Measurements from ENCODE around the gene CALN1. TPM values are rescaled to one million over a fixed set of nuclear protein-coding genes. Genes with fewer than 3 reads are reported as not detected.
A peak's percentile ranks its signal among the peaks of the same experiment; 100 is the strongest.
"Not testable (repeated sequence)": the region's sequence is repeated elsewhere in the genome, so short reads cannot be mapped to it uniquely, and the experiment has no call there.

Gene CALN1
- total RNA-seq, 1 donor from 2014 or later = 0.24 TPM

- ATAC-seq = no peak
These were observed 441.4 kb downstream of the CALN1 start for GRCh38 chr7:71970725-71971124.

GRCh38 chr7:71962636-71963035, 449.5 kb downstream of the CALN1 start:
- ATAC-seq = no peak

GRCh38 chr7:71961283-71961682, 450.9 kb downstream of the CALN1 start:
- no peak for ATAC-seq

- no peak for ATAC-seq
These were observed 470.0 kb downstream of the CALN1 start for GRCh38 chr7:71942115-71942514.

- no peak for ATAC-seq
These were observed 474.2 kb downstream of the CALN1 start for GRCh38 chr7:71937840-71938371.

GRCh38 chr7:71935674-71936073, 476.5 kb downstream of the CALN1 start:
- no peak for ATAC-seq

GRCh38 chr7:71933426-71933825, 478.7 kb downstream of the CALN1 start:
- ATAC-seq = no peak

- no peak for ATAC-seq
These were observed 486.5 kb downstream of the CALN1 start for GRCh38 chr7:71925663-71926062.

- not testable (repeated sequence) for ATAC-seq
These were observed 497.9 kb downstream of the CALN1 start for GRCh38 chr7:71914204-71914603.

GRCh38 chr7:71912476-71912875, 499.7 kb downstream of the CALN1 start:
- no peak for ATAC-seq

- no peak for ATAC-seq
These were observed 501.1 kb downstream of the CALN1 start for GRCh38 chr7:71911051-71911450.

GRCh38 chr7:71905821-71906220, 506.3 kb downstream of the CALN1 start:
- ATAC-seq = no peak

GRCh38 chr7:71904484-71904883, 507.7 kb downstream of the CALN1 start:
- no peak for ATAC-seq

- ATAC-seq = no peak
These were observed 511.6 kb downstream of the CALN1 start for GRCh38 chr7:71900556-71900955.

GRCh38 chr7:71896535-71896934, 515.6 kb downstream of the CALN1 start:
- no peak for ATAC-seq

- no peak for ATAC-seq
These were observed 526.1 kb downstream of the CALN1 start for GRCh38 chr7:71886046-71886445.

GRCh38 chr7:71885487-71885886, 526.7 kb downstream of the CALN1 start:
- no peak for ATAC-seq

- peak; percentile 98 for ATAC-seq
These were observed 528.7 kb downstream of the CALN1 start for GRCh38 chr7:71883415-71883814.

- no peak for ATAC-seq
These were observed 540.7 kb downstream of the CALN1 start for GRCh38 chr7:71871446-71871845.

GRCh38 chr7:71870812-71871211, 541.3 kb downstream of the CALN1 start:
- no peak for ATAC-seq

- peak; percentile 94 for ATAC-seq
These were observed 543.3 kb downstream of the CALN1 start for GRCh38 chr7:71868797-71869196.

GRCh38 chr7:71867626-71868025, 544.5 kb downstream of the CALN1 start:
- no peak for ATAC-seq

- ATAC-seq = no peak
These were observed 547.0 kb downstream of the CALN1 start for GRCh38 chr7:71865172-71865571.

GRCh38 chr7:71864130-71864529, 548.0 kb downstream of the CALN1 start:
- no peak for ATAC-seq

- no peak for ATAC-seq
These were observed 551.6 kb downstream of the CALN1 start for GRCh38 chr7:71860572-71860971.

Measured in esophagus mucosa (tissue), 1 donor.